Astrocyte (in vitro differentiated cells and primary cell): ENCODE measurements around the gene FMN2.

Experiments
- CTCF ChIP-seq: IDR thresholded peaks from 2 replicates; pipeline ENCODE4 v1.5.1; 2011; ENCODE audit warnings: low read depth, mild to moderate bottlenecking, inconsistent platforms, low read length, moderate library complexity; ENCODE audit not compliant: insufficient read depth
- EZH2 ChIP-seq: IDR thresholded peaks from 2 replicates; pipeline ENCODE4 v1.6.1; 2012; ENCODE audit warnings: mild to moderate bottlenecking, low read length, inconsistent platforms; ENCODE audit not compliant: insufficient read depth

GRCh38 chr1:240501115-240501514, 409.4 kb downstream of the FMN2 start:
- no peak for TF ChIP-seq CTCF
- TF ChIP-seq EZH2: no peak
